Activated CD8-positive, alpha-beta memory T cell treated with anti-CD3 and anti-CD28 coated beads, Interleukin-2, amount 50 U/mL, for 1 hour (primary cell): ENCODE data around the gene UNC5B.
"Not testable (repeated sequence)": the region's sequence is repeated elsewhere in the genome, so short reads cannot be mapped to it uniquely, and the experiment has no call there.

Experiments
- DNase-seq: peaks from one replicate; pipeline ENCODE4 v3.0.0-alpha.2; 2020; ENCODE audit errors: extremely low read depth

Gene UNC5B

GRCh38 chr10:71283410-71283809 is 71.0 kb downstream of the UNC5B start:
- no peak for DNase-seq

GRCh38 chr10:71283876-71284275 is 71.5 kb downstream of the UNC5B start:
- DNase-seq, result no peak

GRCh38 chr10:71284544-71285179 is 72.3 kb downstream of the UNC5B start:
- DNase-seq, result no peak

GRCh38 chr10:71285180-71285545 is 72.8 kb downstream of the UNC5B start:
- DNase-seq, result no peak

- no peak for DNase-seq
Measured at GRCh38 chr10:71285986-71286385, 73.6 kb downstream of the UNC5B start.

- no peak for DNase-seq
Measured at GRCh38 chr10:71286521-71287294, 74.3 kb downstream of the UNC5B start.

- no peak for DNase-seq
Measured at GRCh38 chr10:71287456-71287855, 75.1 kb downstream of the UNC5B start.

- DNase-seq, result no peak
Measured at GRCh38 chr10:71288461-71288860, 76.1 kb downstream of the UNC5B start.

- DNase-seq, result no peak
Measured at GRCh38 chr10:71289421-71290130, 77.2 kb downstream of the UNC5B start.

- no peak for DNase-seq
Measured at GRCh38 chr10:71290331-71290730, 78.0 kb downstream of the UNC5B start.

GRCh38 chr10:71290806-71291527 is 78.6 kb downstream of the UNC5B start:
- DNase-seq, result no peak

- no peak for DNase-seq
Measured at GRCh38 chr10:71291528-71291900, 79.1 kb downstream of the UNC5B start.

- no peak for DNase-seq
Measured at GRCh38 chr10:71292624-71293445, 80.5 kb downstream of the UNC5B start.

- no peak for DNase-seq
Measured at GRCh38 chr10:71293446-71294084, 81.2 kb downstream of the UNC5B start.

GRCh38 chr10:71294091-71294561 is 81.8 kb downstream of the UNC5B start:
- no peak for DNase-seq

- no peak for DNase-seq
Measured at GRCh38 chr10:71294856-71295255, 82.5 kb downstream of the UNC5B start.

- DNase-seq, result no peak
Measured at GRCh38 chr10:71295641-71296040, 83.3 kb downstream of the UNC5B start.

- DNase-seq, result no peak
Measured at GRCh38 chr10:71296086-71296485, 83.7 kb downstream of the UNC5B start.

GRCh38 chr10:71296811-71297210 is 84.4 kb downstream of the UNC5B start:
- DNase-seq, result not testable (repeated sequence)

- no peak for DNase-seq
Measured at GRCh38 chr10:71297343-71297742, 85.0 kb downstream of the UNC5B start.
